Right renal pelvis (tissue), 4 donors: ENCODE results near the gene TLX1. TPM values are rescaled to one million over a fixed set of nuclear protein-coding genes. Genes with fewer than 3 reads are reported as not detected.
A peak's percentile ranks its signal among the peaks of the same experiment; 100 is the strongest.

Experiments used
- DNase-seq, 4 donors: peaks; one replicate each; pipeline ENCODE4 v3.0.0-alpha.2; 2013; ENCODE audit warnings: low read depth in 4 of 4, low spot score in 3 of 4, missing footprints in 1 of 4
- polyA plus RNA-seq, 4 donors: library from polyadenylated mRNA; unstranded; fragments of 120-200 nt; gene quantifications; one replicate each; pipeline ENCODE4 v1.2.1, GENCODE V29; 2013; ENCODE audit not compliant: insufficient read length in 4 of 4

TLX1 gene
- polyA plus RNA-seq, 4 donors, result 0.04 to 0.13 (median 0.10) TPM

GRCh38 chr10:101133489-101134298, 2.6 kb downstream of the TLX1 start:
- DNase-seq, result no peak

- DNase-seq, result no peak
These were observed 3.4 kb downstream of the TLX1 start for GRCh38 chr10:101134299-101135127.

GRCh38 chr10:101135141-101136006, 4.3 kb downstream of the TLX1 start:
- no peak for DNase-seq

- DNase-seq, result no peak
These were observed 5.1 kb downstream of the TLX1 start for GRCh38 chr10:101136007-101136707.

- DNase-seq, result no peak
These were observed 5.6 kb downstream of the TLX1 start for GRCh38 chr10:101136708-101137121.

GRCh38 chr10:101137271-101137670, 6.2 kb downstream of the TLX1 start:
- DNase-seq, result no peak

- DNase-seq, result no peak
These were observed 7.8 kb downstream of the TLX1 start for GRCh38 chr10:101138788-101139420.

- DNase-seq, result no peak
These were observed 8.4 kb downstream of the TLX1 start for GRCh38 chr10:101139421-101139911.

- no peak for DNase-seq
These were observed 9.2 kb downstream of the TLX1 start for GRCh38 chr10:101140084-101140949.

GRCh38 chr10:101140950-101141615, 10.0 kb downstream of the TLX1 start:
- no peak for DNase-seq

GRCh38 chr10:101141616-101142532, 10.8 kb downstream of the TLX1 start:
- DNase-seq, result peak; percentile 50 to 82 (median 72)

GRCh38 chr10:101142533-101143344, 11.6 kb downstream of the TLX1 start:
- DNase-seq, result no peak

- DNase-seq, result no peak
These were observed 12.2 kb downstream of the TLX1 start for GRCh38 chr10:101143345-101143630.

GRCh38 chr10:101144053-101144452, 13.0 kb downstream of the TLX1 start:
- no peak for DNase-seq

- DNase-seq, result no peak
These were observed 14.0 kb downstream of the TLX1 start for GRCh38 chr10:101145145-101145544.

GRCh38 chr10:101145750-101146391, 14.8 kb downstream of the TLX1 start:
- DNase-seq, result no peak
